ENCODE results near the gene ZNF664.

The ZNF664 gene

GRCh38 chr12:123948401-123948795, 24.6 kb upstream of the ZNF664 start:
- no peak overlapping the region for H3K14ac ChIP-seq (ENCODE audit: low read length)
- no peaks in the 10 kb centered on the region for H3K79me1 ChIP-seq (ENCODE audit: low read length)
- H4K91ac ChIP-seq (ENCODE audit: low read depth, low read length), result no peak overlapping the region
- WGBS (ENCODE audit: extremely low coverage, insufficient coverage, insufficient read length), result no CpG with 5 or more reads among the region's 11 CpGs
- no peak overlapping the region for H3K18ac ChIP-seq (ENCODE audit: low read length)
- H3K9ac ChIP-seq (ENCODE audit: low read length), result no peak overlapping the region
- H2BK5ac ChIP-seq (ENCODE audit: low read depth, low read length, poor library complexity), result no peak overlapping the region
- no peak overlapping the region for H4K12ac ChIP-seq (ENCODE audit: low read depth, low read length)
- H3K4me1 ChIP-seq (ENCODE audit: control insufficient read depth in 1 of 2, insufficient read depth in 2 of 2, low read length in 2 of 2), result no peaks in the 10 kb centered on the region
- no peaks in the 10 kb centered on the region for H3K27me3 ChIP-seq (ENCODE audit: insufficient read depth, low read length)
- no peak overlapping the region for H3K4ac ChIP-seq (ENCODE audit: low read depth, low read length)
- no peaks in the 10 kb centered on the region for H3K79me2 ChIP-seq (ENCODE audit: control insufficient read depth, insufficient read depth, low read length, poor library complexity)
- H2AFZ ChIP-seq (ENCODE audit: insufficient read depth, low read length, poor library complexity), result no peak overlapping the region
- no peak overlapping the region for H2BK12ac ChIP-seq (ENCODE audit: low read length)
- H2BK120ac ChIP-seq (ENCODE audit: insufficient read depth, low read length, poor library complexity), result no peak overlapping the region
- no peak overlapping the region for H4K8ac ChIP-seq (ENCODE audit: low read depth, low read length)
- H3K4me2 ChIP-seq (ENCODE audit: low read length), result no peak overlapping the region
- no peak for DNase-seq
- peaks cover 19 to 21% of the 10 kb centered on the region in 2 experiments for H3K36me3 ChIP-seq (ENCODE audit: control insufficient read depth in 1 of 2, insufficient read depth in 2 of 2, low read length in 2 of 2)
- no peak overlapping the region for H3K23ac ChIP-seq (ENCODE audit: low read length)
- no peak overlapping the region for H2AK5ac ChIP-seq (ENCODE audit: low read length)
- no peak overlapping the region for H3K4me3 ChIP-seq (ENCODE audit: low read depth, low read length)
- no peak overlapping the region for H3K27ac ChIP-seq (ENCODE audit: low read depth, low read length)
- peaks cover 3% of the 10 kb centered on the region for H3K9me3 ChIP-seq (ENCODE audit: insufficient read depth, low read depth, low read length)

GRCh38 chr12:123948796-123949769, 23.9 kb upstream of the ZNF664 start:
- no CpG with 5 or more reads among the region's 19 CpGs for WGBS (ENCODE audit: extremely low coverage, insufficient coverage, insufficient read length)
- no peak overlapping the region for H3K9ac ChIP-seq (ENCODE audit: low read length)
- no peaks in the 10 kb centered on the region for H3K79me2 ChIP-seq (ENCODE audit: control insufficient read depth, insufficient read depth, low read length, poor library complexity)
- no peak overlapping the region for H3K4ac ChIP-seq (ENCODE audit: low read depth, low read length)
- H2BK5ac ChIP-seq (ENCODE audit: low read depth, low read length, poor library complexity), result no peak overlapping the region
- H3K9me3 ChIP-seq (ENCODE audit: insufficient read depth, low read depth, low read length), result no peaks in the 10 kb centered on the region
- H3K4me2 ChIP-seq (ENCODE audit: low read length), result no peak overlapping the region
- H4K91ac ChIP-seq (ENCODE audit: low read depth, low read length), result no peak overlapping the region
- peaks cover 14 to 15% of the 10 kb centered on the region in 2 experiments for H3K36me3 ChIP-seq (ENCODE audit: control insufficient read depth in 1 of 2, insufficient read depth in 2 of 2, low read length in 2 of 2)
- no peak overlapping the region for H2BK12ac ChIP-seq (ENCODE audit: low read length)
- H4K8ac ChIP-seq (ENCODE audit: low read depth, low read length), result no peak overlapping the region
- H3K79me1 ChIP-seq (ENCODE audit: low read length), result no peaks in the 10 kb centered on the region
- H3K23ac ChIP-seq (ENCODE audit: low read length), result no peak overlapping the region
- H3K4me1 ChIP-seq (ENCODE audit: control insufficient read depth in 1 of 2, insufficient read depth in 2 of 2, low read length in 2 of 2), result no peaks in the 10 kb centered on the region
- H3K14ac ChIP-seq (ENCODE audit: low read length), result no peak overlapping the region
- H3K27ac ChIP-seq (ENCODE audit: low read depth, low read length), result no peak overlapping the region
- no peak overlapping the region for H4K12ac ChIP-seq (ENCODE audit: low read depth, low read length)
- no peak overlapping the region for H2AK5ac ChIP-seq (ENCODE audit: low read length)
- DNase-seq, result no peak
- H3K27me3 ChIP-seq (ENCODE audit: insufficient read depth, low read length), result no peaks in the 10 kb centered on the region
- H2BK120ac ChIP-seq (ENCODE audit: insufficient read depth, low read length, poor library complexity), result no peak overlapping the region
- no peak overlapping the region for H2AFZ ChIP-seq (ENCODE audit: insufficient read depth, low read length, poor library complexity)
- no peak overlapping the region for H3K4me3 ChIP-seq (ENCODE audit: low read depth, low read length)
- no peak overlapping the region for H3K18ac ChIP-seq (ENCODE audit: low read length)

GRCh38 chr12:123949770-123950165, 23.2 kb upstream of the ZNF664 start:
- no peak overlapping the region for H3K18ac ChIP-seq (ENCODE audit: low read length)

GRCh38 chr12:123950476-123951349, 22.3 kb upstream of the ZNF664 start:
- no peak overlapping the region for H3K4ac ChIP-seq (ENCODE audit: low read depth, low read length)
- H3K27me3 ChIP-seq (ENCODE audit: insufficient read depth, low read length), result no peaks in the 10 kb centered on the region
- H3K79me2 ChIP-seq (ENCODE audit: control insufficient read depth, insufficient read depth, low read length, poor library complexity), result no peaks in the 10 kb centered on the region
- H2AK5ac ChIP-seq (ENCODE audit: low read length), result no peak overlapping the region
- no peak overlapping the region for H2BK120ac ChIP-seq (ENCODE audit: insufficient read depth, low read length, poor library complexity)
- no peak overlapping the region for H4K91ac ChIP-seq (ENCODE audit: low read depth, low read length)
- no peak overlapping the region for H2AFZ ChIP-seq (ENCODE audit: insufficient read depth, low read length, poor library complexity)
- no peak overlapping the region for H2BK12ac ChIP-seq (ENCODE audit: low read length)
- H3K14ac ChIP-seq (ENCODE audit: low read length), result no peak overlapping the region
- H4K12ac ChIP-seq (ENCODE audit: low read depth, low read length), result no peak overlapping the region
- H3K36me3 ChIP-seq (ENCODE audit: control insufficient read depth in 1 of 2, insufficient read depth in 2 of 2, low read length in 2 of 2), result peaks cover 5% of the 10 kb centered on the region in 2 experiments
- no peak overlapping the region for H3K23ac ChIP-seq (ENCODE audit: low read length)
- H4K8ac ChIP-seq (ENCODE audit: low read depth, low read length), result no peak overlapping the region
- no peak overlapping the region for H2BK5ac ChIP-seq (ENCODE audit: low read depth, low read length, poor library complexity)
- DNase-seq, result no peak
- H3K4me1 ChIP-seq (ENCODE audit: control insufficient read depth in 1 of 2, insufficient read depth in 2 of 2, low read length in 2 of 2), result no peaks in the 10 kb centered on the region
- H3K9me3 ChIP-seq (ENCODE audit: insufficient read depth, low read depth, low read length), result no peaks in the 10 kb centered on the region
- H3K4me2 ChIP-seq (ENCODE audit: low read length), result no peak overlapping the region
- WGBS (ENCODE audit: extremely low coverage, insufficient coverage, insufficient read length), result no CpG with 5 or more reads among the region's 15 CpGs
- H3K9ac ChIP-seq (ENCODE audit: low read length), result no peak overlapping the region
- H3K27ac ChIP-seq (ENCODE audit: low read depth, low read length), result no peak overlapping the region
- no peaks in the 10 kb centered on the region for H3K79me1 ChIP-seq (ENCODE audit: low read length)
- no peak overlapping the region for H3K4me3 ChIP-seq (ENCODE audit: low read depth, low read length)
- H3K18ac ChIP-seq (ENCODE audit: low read length), result no peak overlapping the region

More at GRCh38 chr12:123949770-123950165, 23.2 kb upstream of the ZNF664 start:
- H4K12ac ChIP-seq (ENCODE audit: low read depth, low read length), result no peak overlapping the region
- H3K27me3 ChIP-seq (ENCODE audit: insufficient read depth, low read length), result no peaks in the 10 kb centered on the region
- no peaks in the 10 kb centered on the region for H3K4me1 ChIP-seq (ENCODE audit: control insufficient read depth in 1 of 2, insufficient read depth in 2 of 2, low read length in 2 of 2)
- H3K9ac ChIP-seq (ENCODE audit: low read length), result no peak overlapping the region
- H3K79me2 ChIP-seq (ENCODE audit: control insufficient read depth, insufficient read depth, low read length, poor library complexity), result no peaks in the 10 kb centered on the region
- no peak overlapping the region for H3K23ac ChIP-seq (ENCODE audit: low read length)
- H2AK5ac ChIP-seq (ENCODE audit: low read length), result no peak overlapping the region
- no peaks in the 10 kb centered on the region for H3K79me1 ChIP-seq (ENCODE audit: low read length)
- H3K4me3 ChIP-seq (ENCODE audit: low read depth, low read length), result no peak overlapping the region
- no peaks in the 10 kb centered on the region for H3K9me3 ChIP-seq (ENCODE audit: insufficient read depth, low read depth, low read length)
- H3K4me2 ChIP-seq (ENCODE audit: low read length), result no peak overlapping the region
- H2AFZ ChIP-seq (ENCODE audit: insufficient read depth, low read length, poor library complexity), result no peak overlapping the region
- no peak overlapping the region for H3K14ac ChIP-seq (ENCODE audit: low read length)
- H3K27ac ChIP-seq (ENCODE audit: low read depth, low read length), result no peak overlapping the region
- no peak overlapping the region for H2BK5ac ChIP-seq (ENCODE audit: low read depth, low read length, poor library complexity)
- no peak overlapping the region for H2BK120ac ChIP-seq (ENCODE audit: insufficient read depth, low read length, poor library complexity)
- no peak overlapping the region for H4K91ac ChIP-seq (ENCODE audit: low read depth, low read length)
- H2BK12ac ChIP-seq (ENCODE audit: low read length), result no peak overlapping the region
- no CpG with 5 or more reads among the region's 15 CpGs for WGBS (ENCODE audit: extremely low coverage, insufficient coverage, insufficient read length)
- H3K4ac ChIP-seq (ENCODE audit: low read depth, low read length), result no peak overlapping the region
- peaks cover 9 to 10% of the 10 kb centered on the region in 2 experiments for H3K36me3 ChIP-seq (ENCODE audit: control insufficient read depth in 1 of 2, insufficient read depth in 2 of 2, low read length in 2 of 2)
- H4K8ac ChIP-seq (ENCODE audit: low read depth, low read length), result no peak overlapping the region
- no peak for DNase-seq
